ENCODE results near the gene ATP9B.

DNA sequence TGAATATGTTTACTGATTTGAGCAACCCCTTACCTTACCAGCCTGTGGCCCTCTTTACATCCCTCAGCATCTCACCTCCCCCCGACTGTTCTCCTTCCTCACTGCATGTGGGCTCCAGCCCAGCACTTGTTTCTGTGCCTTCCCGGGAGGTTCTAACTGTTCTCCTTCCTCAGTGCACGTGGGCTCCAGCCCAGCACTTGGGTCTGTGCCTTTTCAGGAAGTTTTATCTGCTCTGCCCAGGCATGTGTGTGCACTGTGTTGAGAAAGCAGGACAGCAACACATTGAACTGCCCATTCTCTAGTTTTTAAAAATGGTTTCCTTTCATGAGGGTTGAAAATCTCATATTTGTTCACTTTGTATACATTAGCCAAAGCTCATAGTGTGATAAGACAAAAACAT is 158.4 kb downstream of the ATP9B start:
- TF ChIP-seq EZH2phosphoT487 (IDR thresholded peaks at IDR 0.05; ENCODE audit: low read depth) (no peak), CTCF (IDR thresholded peaks at IDR 0.05; ENCODE audit: low read depth, low read length) (no peak)
